Heart left ventricle (tissue), 16 donors: Measurements from ENCODE around the gene TEX36. TPM values are rescaled to one million over a fixed set of nuclear protein-coding genes. Genes with fewer than 3 reads are reported as not detected.

Experiments
- ATAC-seq, 4 donors: fragments of 200-7000 bp; cut with Tn5 transposase; one replicate each; pipeline ENCODE4 v1.9.1; 2020 to 2022; ENCODE audit warnings: moderate library complexity in 4 of 4, mild to moderate bottlenecking in 3 of 4, moderate number of reproducible peaks in 1 of 4
- DNase-seq, 5 donors: peaks; one replicate each; pipeline ENCODE4 v3.0.0-alpha.2; 2020
- H3K27ac ChIP-seq, 12 donors: fragments of 200-600 bp; sonication (generic) in 4 of 12; one replicate each; pipeline versions ENCODE4 v1.5.0 to v1.8.0; 2016 to 2022; ENCODE audit warnings: mild to moderate bottlenecking in 2 of 12
- H3K27me3 ChIP-seq, 9 donors: fragments of 200-600 bp; sonication (generic) in 2 of 9; one replicate each; pipeline versions ENCODE4 v1.5.1 to v1.8.0; 2016 to 2022; ENCODE audit warnings: mild to moderate bottlenecking in 3 of 9
- H3K36me3 ChIP-seq, 9 donors: fragments of 200-600 bp; sonication (generic) in 2 of 9; one replicate each; pipeline versions ENCODE4 v1.5.0 to v1.8.0; 2018 to 2022; ENCODE audit warnings: mild to moderate bottlenecking in 2 of 9
- H3K4me1 ChIP-seq, 12 donors: fragments of 200-600 bp; sonication (generic) in 4 of 12; one replicate each; pipeline versions ENCODE4 v1.5.0 to v1.8.0; 2016 to 2022; ENCODE audit warnings: mild to moderate bottlenecking in 3 of 12
- H3K4me3 ChIP-seq, 12 donors: fragments of 200-600 bp; sonication (generic) in 4 of 12; one replicate each; pipeline versions ENCODE4 v1.5.0 to v1.8.0; 2017 to 2022; ENCODE audit warnings: mild to moderate bottlenecking in 9 of 12, moderate library complexity in 4 of 12
- H3K9me3 ChIP-seq, 12 donors: fragments of 200-600 bp; sonication (generic) in 4 of 12; one replicate each; pipeline versions ENCODE4 v1.5.0 to v1.8.0; 2016 to 2022; ENCODE audit warnings: mild to moderate bottlenecking in 1 of 12
- POLR2A ChIP-seq, 2 donors: fragments of 450-650 bp; IDR thresholded peaks; one replicate each; pipeline ENCODE4 v1.6.1; 2017; ENCODE audit warnings: antibody characterized with exemption in 2 of 2, mild to moderate bottlenecking in 2 of 2, moderate library complexity in 2 of 2
- WGBS, 4 donors: extraction: QIAGEN DNeasy Blood & Tissue Kit in 2 of 4; methylation state at CpG; one replicate each; pipeline versions ENCODE4 v1.1.5 to v1.1.7; 2013 to 2018; 5-methylcytosine and 5-hydroxymethylcytosine counted together
- intact Hi-C, 10 donors: fragments of 100-400 bp; cut with DNase I; formaldehyde crosslinking; loops; one replicate each; pipeline versions ENCODE4 v1.11.1 to v1.14.2; 2022
- polyA plus RNA-seq, 2 donors: library from polyadenylated mRNA; stranded (reverse); fragments of 200-250 nt; gene quantifications; one replicate each; pipeline ENCODE4 v1.2.3, GENCODE V29; 2013
- total RNA-seq, 9 donors: library from RNA; depleted of rRNA in 2 of 9; stranded (reverse); fragments of >200 nt in 2 of 9; fragmentation: NEBNext Ultra II Directional in 3 of 9; extraction: Animal tissue kit (Norgen Biotek cat#: 25700) in 3 of 9; gene quantifications; one replicate each; pipeline versions ENCODE4 v1.1.0 to v1.2.4, GENCODE V29; 2016 to 2023
- TF ChIP-seq, protein P1 (sequence below), 12 donors: fragments of 200-600 bp; sonication (generic) in 4 of 12; IDR thresholded peaks; one replicate each; pipeline versions ENCODE4 v1.5.0 to v1.8.0; 2018 to 2022; ENCODE audit warnings: antibody characterized with exemption in 12 of 12, mild to moderate bottlenecking in 5 of 12
- donor health status: ischemic (EF 13 %, LVEDD 7.1; RV severe dilation, severe dysfunction).
- donor health status: healthy with polysubstance abuse.
- donor health status: DM: no; HTN: yes; CAD: no.
- donor health status: DM: no; HTN: no; CAD: no.
- donor health status: ischemic (EF 25% LVEDD 6.9; RV normal size, moderate dysfunction).
- donor health status: ischemic (EF 25% LVEDD 5.7; RV mildly dilated, moderate dysfunction).
- donor health status: healthy.
- donor health status: DM: yes; HTN: yes; CAD: no.
- donor health status: ischemic (EF 35%, LVEDD 5.7; RV mildly dilated, moderate dysfunction).
- donor health status: nonischemic (EF 11% LVEDD 7.7; RV severe dilation, severe dysfunction).
- donor health status: DM: yes; HTN: yes; CAD: no.
- donor health status: PGD.
- donor health status: ischemic (EF 29% LVEDD 5.4; RV normal size, mild dysfunction).
- donor health status: nonischemic (EF 23%, LVEDD 6.1; RV moderate dilation, normal function).

TEX36 gene
- total and polyA plus RNA-seq, 11 donors: not detected

DNA sequence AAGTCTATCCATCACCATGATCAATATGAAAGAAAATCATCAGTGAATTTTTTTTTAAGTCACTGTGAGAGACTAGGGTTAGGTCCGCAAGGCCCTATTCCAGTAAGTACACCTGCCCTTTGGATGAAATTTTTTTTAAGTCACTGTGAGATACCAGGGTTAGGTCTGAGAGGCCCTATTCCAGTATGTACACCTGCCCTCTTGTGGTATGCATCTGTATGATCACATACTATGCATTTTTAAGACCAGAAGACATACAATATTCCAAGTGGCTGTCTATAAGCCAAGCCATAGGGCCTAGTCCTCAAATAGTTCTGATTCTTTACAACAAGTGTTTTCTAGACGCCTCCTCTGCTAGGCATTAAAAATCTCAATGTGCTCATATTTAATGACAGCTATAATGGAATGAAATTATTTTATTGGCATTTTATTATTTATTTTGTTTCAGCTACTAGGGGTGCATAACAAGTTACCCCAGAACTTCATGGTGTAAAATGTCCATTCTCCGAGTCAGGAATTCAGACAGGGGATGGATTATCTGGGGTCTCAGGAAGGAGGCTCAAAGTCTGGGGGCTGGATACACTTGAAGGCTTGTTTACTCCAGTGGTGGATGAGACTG, 53.1 kb downstream of the TEX36 start:
- Histone ChIP-seq H3K27ac (no peak overlapping the region), H3K27me3 (peaks cover 0 to 19% (median 0%) of the 10 kb centered on the region in 9 donors), H3K9me3 (no peaks in the 10 kb centered on the region), H3K36me3 (no peaks in the 10 kb centered on the region), H3K4me3 (no peak overlapping the region), H3K4me1 (no peaks in the 10 kb centered on the region)
- TF ChIP-seq, protein P1, sequence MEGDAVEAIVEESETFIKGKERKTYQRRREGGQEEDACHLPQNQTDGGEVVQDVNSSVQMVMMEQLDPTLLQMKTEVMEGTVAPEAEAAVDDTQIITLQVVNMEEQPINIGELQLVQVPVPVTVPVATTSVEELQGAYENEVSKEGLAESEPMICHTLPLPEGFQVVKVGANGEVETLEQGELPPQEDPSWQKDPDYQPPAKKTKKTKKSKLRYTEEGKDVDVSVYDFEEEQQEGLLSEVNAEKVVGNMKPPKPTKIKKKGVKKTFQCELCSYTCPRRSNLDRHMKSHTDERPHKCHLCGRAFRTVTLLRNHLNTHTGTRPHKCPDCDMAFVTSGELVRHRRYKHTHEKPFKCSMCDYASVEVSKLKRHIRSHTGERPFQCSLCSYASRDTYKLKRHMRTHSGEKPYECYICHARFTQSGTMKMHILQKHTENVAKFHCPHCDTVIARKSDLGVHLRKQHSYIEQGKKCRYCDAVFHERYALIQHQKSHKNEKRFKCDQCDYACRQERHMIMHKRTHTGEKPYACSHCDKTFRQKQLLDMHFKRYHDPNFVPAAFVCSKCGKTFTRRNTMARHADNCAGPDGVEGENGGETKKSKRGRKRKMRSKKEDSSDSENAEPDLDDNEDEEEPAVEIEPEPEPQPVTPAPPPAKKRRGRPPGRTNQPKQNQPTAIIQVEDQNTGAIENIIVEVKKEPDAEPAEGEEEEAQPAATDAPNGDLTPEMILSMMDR (IDR thresholded peaks at IDR 0.05): peak in 3 of 12 donors; percentile 6 to 28 (median 24)
- TF ChIP-seq POLR2A (IDR thresholded peaks at IDR 0.05): no peak
- ATAC-seq (no peak), DNase-seq (no peak)
- intact Hi-C loops: no loop called here
- WGBS, 4 donors: 83 to 93% (median 88%) methylated on average over 3 of the region's 3 CpGs

DNA sequence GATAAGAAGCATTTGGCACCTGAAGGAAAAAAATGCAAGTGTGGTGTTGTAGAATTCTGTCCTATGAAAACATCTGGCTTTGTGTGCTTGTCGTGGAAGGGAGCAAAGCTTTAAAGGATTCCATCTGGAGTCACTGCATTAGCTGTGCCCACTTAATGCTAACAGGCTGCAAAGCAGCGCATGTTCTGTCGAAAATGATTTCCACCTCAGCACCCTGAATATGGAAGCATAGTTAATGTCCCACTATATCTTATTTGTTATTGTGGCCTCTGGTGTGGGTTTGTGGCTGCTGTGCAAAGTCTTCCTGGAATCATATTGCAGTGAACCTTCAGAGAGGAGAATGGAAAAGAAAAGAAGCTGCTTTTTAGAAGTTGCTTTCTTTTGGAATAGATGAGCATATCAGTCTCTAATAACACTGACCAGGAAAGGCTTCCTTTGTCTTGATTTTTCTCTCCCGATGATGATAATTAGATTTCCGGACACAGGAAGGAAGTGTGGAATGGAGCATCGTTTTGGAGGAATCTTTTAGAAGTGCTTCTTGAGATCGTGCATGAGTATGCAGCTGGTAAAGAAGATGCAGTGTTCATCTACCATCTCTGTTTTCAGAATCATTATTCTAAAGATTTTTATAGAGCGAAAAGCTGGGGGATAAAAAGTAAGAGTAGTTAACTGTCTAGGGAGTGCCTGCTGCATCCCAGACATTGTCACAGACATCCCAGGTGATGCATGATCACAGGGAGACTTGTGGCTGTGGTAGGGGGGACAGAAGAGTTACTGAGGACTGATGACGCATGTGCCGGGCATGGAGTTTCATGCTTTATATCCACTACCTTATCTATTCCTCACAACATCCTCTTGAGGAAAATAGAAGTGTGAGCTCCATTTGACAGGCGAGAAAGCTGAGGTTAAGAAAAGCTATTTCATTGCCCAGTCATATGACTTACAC, 54.6 kb downstream of the TEX36 start:
- DNase-seq: no peak
- no peak overlapping the region for H3K4me3 ChIP-seq
- H3K9me3 ChIP-seq: no peaks in the 10 kb centered on the region
- TF ChIP-seq, protein P1 (IDR thresholded peaks at IDR 0.05): no peak
- no peak for TF ChIP-seq POLR2A (IDR thresholded peaks at IDR 0.05)
- H3K27ac ChIP-seq: no peak overlapping the region
- peaks cover 0 to 16% (median 4%) of the 10 kb centered on the region in 9 donors for H3K27me3 ChIP-seq
- no peaks in the 10 kb centered on the region for H3K4me1 ChIP-seq
- H3K36me3 ChIP-seq: no peaks in the 10 kb centered on the region
- intact Hi-C loops: no loop called here
- no peak for ATAC-seq
- WGBS, 4 donors: 59 to 72% (median 66%) methylated on average over 11 of the region's 11 CpGs

DNA sequence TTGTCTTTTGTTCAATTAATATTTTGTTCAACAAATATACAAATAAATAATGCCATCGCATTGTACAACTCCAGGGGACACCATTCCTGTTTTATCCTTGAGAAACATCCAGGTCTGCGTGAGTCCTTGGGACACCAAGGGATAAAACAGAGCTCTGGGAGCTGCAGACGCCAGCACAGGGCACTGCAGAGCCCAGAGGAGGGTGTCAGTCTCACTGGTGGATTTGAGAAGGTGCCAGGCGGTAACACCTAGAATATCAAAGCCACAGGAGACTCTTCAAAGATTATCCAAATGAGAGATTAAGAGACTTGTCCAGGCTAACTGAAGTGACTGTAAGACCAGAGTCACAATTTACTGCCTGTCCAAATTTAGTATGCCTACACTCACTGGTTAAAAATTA, 55.3 kb downstream of the TEX36 start:
- no peak for ATAC-seq
- no peak overlapping the region for H3K4me3 ChIP-seq
- H3K36me3 ChIP-seq: no peaks in the 10 kb centered on the region
- no peak for TF ChIP-seq POLR2A (IDR thresholded peaks at IDR 0.05)
- TF ChIP-seq, protein P1 (IDR thresholded peaks at IDR 0.05): no peak
- H3K9me3 ChIP-seq: no peaks in the 10 kb centered on the region
- WGBS, 4 donors: 65 to 77% (median 72%) methylated on average over 4 of the region's 4 CpGs
- intact Hi-C loops: no loop called here
- H3K4me1 ChIP-seq: no peaks in the 10 kb centered on the region
- no peak for DNase-seq
- H3K27me3 ChIP-seq: peaks cover 0 to 16% (median 4%) of the 10 kb centered on the region in 9 donors
- H3K27ac ChIP-seq: no peak overlapping the region

DNA sequence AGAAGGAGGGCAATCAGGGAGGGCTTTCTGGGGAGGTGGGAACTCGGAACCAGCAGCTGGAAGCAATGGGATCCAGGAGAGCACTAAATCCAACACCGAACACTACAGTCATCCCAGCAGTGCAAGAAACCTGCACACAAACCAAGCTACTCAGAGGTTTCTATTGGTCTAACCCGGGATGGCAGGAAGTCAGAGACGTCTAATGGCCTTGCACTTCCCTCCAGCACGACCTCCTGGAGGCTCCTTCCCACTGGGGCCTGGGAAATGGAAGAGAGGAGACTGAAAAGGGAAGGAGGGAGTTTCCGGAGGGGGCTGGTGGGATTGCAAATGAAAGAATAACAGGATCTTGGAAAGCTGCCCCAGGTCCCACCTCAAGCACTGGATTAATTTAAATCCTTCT, 56.3 kb downstream of the TEX36 start:
- no peak for ATAC-seq
- no peak overlapping the region for H3K27ac ChIP-seq
- intact Hi-C loops: no loop called here
- WGBS, 4 donors: 32 to 41% (median 39%) methylated on average over 6 of the region's 6 CpGs
- H3K36me3 ChIP-seq: no peaks in the 10 kb centered on the region
- no peaks in the 10 kb centered on the region for H3K9me3 ChIP-seq
- no peak for TF ChIP-seq POLR2A (IDR thresholded peaks at IDR 0.05)
- TF ChIP-seq, protein P1 (IDR thresholded peaks at IDR 0.05): no peak
- peaks cover 0 to 16% (median 4%) of the 10 kb centered on the region in 9 donors for H3K27me3 ChIP-seq
- H3K4me1 ChIP-seq: no peaks in the 10 kb centered on the region
- DNase-seq: no peak
- H3K4me3 ChIP-seq: no peak overlapping the region
